PFSK-1 (cell line): ENCODE data around the gene DST.

Source experiments
- FOXP2 ChIP-seq: optimal IDR thresholded peaks from 2 replicates; pipeline ENCODE3; 2011; ENCODE audit warnings: borderline replicate concordance, control low read depth, inconsistent platforms; ENCODE audit not compliant: insufficient read depth; ENCODE audit errors: extremely low read length, extremely low read depth
- POLR2AphosphoS5 ChIP-seq: IDR thresholded peaks from 2 replicates; pipeline ENCODE4 v1.6.1; 2012; ENCODE audit warnings: low read depth, mild to moderate bottlenecking, control low read depth, low read length, moderate library complexity
- SIN3A ChIP-seq: IDR thresholded peaks from 2 replicates; pipeline ENCODE4 v1.6.1; 2012; ENCODE audit warnings: mild to moderate bottlenecking, low read length, moderate library complexity, borderline replicate concordance; ENCODE audit not compliant: insufficient read depth
- TAF1 ChIP-seq: IDR thresholded peaks from 2 replicates; pipeline ENCODE4 v1.6.1; 2012; ENCODE audit warnings: low read length, control low read depth, borderline replicate concordance; ENCODE audit not compliant: insufficient read depth
- TF ChIP-seq, protein P1 (sequence below), 2 experiments: IDR thresholded peaks; 2 replicates each; pipeline versions ENCODE4 v1.6.1 to v1.8.0; 2011 to 2012; ENCODE audit warnings: low read depth in 2 of 2, low read length in 2 of 2, control low read depth in 1 of 2, inconsistent platforms in 1 of 2, mild to moderate bottlenecking in 1 of 2, moderate library complexity in 1 of 2; ENCODE audit not compliant: insufficient read depth in 1 of 2

The DST gene

GRCh38 chr6:56437171-56437900 is 205.4 kb downstream of the DST start:
- TF ChIP-seq FOXP2 (no peak), TAF1 (no peak), SIN3A (no peak), POLR2AphosphoS5 (no peak)
- TF ChIP-seq, protein P1, sequence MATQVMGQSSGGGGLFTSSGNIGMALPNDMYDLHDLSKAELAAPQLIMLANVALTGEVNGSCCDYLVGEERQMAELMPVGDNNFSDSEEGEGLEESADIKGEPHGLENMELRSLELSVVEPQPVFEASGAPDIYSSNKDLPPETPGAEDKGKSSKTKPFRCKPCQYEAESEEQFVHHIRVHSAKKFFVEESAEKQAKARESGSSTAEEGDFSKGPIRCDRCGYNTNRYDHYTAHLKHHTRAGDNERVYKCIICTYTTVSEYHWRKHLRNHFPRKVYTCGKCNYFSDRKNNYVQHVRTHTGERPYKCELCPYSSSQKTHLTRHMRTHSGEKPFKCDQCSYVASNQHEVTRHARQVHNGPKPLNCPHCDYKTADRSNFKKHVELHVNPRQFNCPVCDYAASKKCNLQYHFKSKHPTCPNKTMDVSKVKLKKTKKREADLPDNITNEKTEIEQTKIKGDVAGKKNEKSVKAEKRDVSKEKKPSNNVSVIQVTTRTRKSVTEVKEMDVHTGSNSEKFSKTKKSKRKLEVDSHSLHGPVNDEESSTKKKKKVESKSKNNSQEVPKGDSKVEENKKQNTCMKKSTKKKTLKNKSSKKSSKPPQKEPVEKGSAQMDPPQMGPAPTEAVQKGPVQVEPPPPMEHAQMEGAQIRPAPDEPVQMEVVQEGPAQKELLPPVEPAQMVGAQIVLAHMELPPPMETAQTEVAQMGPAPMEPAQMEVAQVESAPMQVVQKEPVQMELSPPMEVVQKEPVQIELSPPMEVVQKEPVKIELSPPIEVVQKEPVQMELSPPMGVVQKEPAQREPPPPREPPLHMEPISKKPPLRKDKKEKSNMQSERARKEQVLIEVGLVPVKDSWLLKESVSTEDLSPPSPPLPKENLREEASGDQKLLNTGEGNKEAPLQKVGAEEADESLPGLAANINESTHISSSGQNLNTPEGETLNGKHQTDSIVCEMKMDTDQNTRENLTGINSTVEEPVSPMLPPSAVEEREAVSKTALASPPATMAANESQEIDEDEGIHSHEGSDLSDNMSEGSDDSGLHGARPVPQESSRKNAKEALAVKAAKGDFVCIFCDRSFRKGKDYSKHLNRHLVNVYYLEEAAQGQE (IDR thresholded peaks at IDR 0.05; ENCODE audit: insufficient read depth in 1 of 2, low read depth in 2 of 2, low read length in 2 of 2): no peak

GRCh38 chr6:56435754-56436153 is 206.9 kb downstream of the DST start:
- TF ChIP-seq POLR2AphosphoS5: no peak
- TF ChIP-seq FOXP2: no peak
- no peak for TF ChIP-seq SIN3A
- TF ChIP-seq, protein P1 (IDR thresholded peaks at IDR 0.05; ENCODE audit: insufficient read depth in 1 of 2, low read depth in 2 of 2, low read length in 2 of 2): no peak
- TF ChIP-seq TAF1: no peak

DNA sequence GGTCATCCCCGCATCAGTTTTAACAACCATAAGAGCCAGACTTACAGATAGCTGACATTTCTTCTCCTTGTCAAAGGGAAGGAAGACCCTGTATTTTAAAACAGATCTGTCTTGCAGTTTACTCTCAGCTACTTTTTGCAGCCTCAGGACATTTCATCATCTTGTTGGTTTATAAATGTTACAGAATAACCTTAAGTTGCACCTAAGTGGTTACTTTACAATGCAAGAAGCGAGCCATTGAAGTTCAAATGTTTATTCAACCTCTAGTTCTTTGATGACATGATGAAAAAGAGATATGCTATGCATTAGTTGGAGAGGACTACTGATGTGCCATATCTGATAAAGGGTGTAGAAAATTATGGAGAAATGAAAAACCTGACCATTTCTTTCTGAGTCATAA is 207.4 kb downstream of the DST start:
- no peak for TF ChIP-seq FOXP2
- TF ChIP-seq SIN3A: no peak
- TF ChIP-seq TAF1: no peak
- TF ChIP-seq, protein P1 (IDR thresholded peaks at IDR 0.05; ENCODE audit: insufficient read depth in 1 of 2, low read depth in 2 of 2, low read length in 2 of 2): no peak
- no peak for TF ChIP-seq POLR2AphosphoS5

- TF ChIP-seq FOXP2 (no peak), SIN3A (no peak), POLR2AphosphoS5 (no peak), TAF1 (no peak)
- TF ChIP-seq, protein P1 (IDR thresholded peaks at IDR 0.05; ENCODE audit: insufficient read depth in 1 of 2, low read depth in 2 of 2, low read length in 2 of 2): no peak
These were observed 208.1 kb downstream of the DST start for GRCh38 chr6:56434606-56435005.
